Measurements from ENCODE around the gene LHX4.

LHX4 gene

GRCh38 chr1:180309338-180309737 lies 79.3 kb downstream of the LHX4 start:
- DNase-seq (ENCODE audit: low read depth): no peak

GRCh38 chr1:180310095-180310494 lies 80.0 kb downstream of the LHX4 start:
- DNase-seq (ENCODE audit: low read depth): no peak

- no peak for DNase-seq (ENCODE audit: low read depth)
Measured at GRCh38 chr1:180311011-180311730, 81.1 kb downstream of the LHX4 start.

- no peak for DNase-seq (ENCODE audit: low read depth)
Measured at GRCh38 chr1:180312926-180313325, 82.9 kb downstream of the LHX4 start.

GRCh38 chr1:180327089-180327488 lies 97.0 kb downstream of the LHX4 start:
- DNase-seq (ENCODE audit: low read depth): no peak

Data from activated T-helper 9 cell treated with anti-CD3 and anti-CD28 coated beads, Interleukin-2, amount 50 U/mL, for 16 hours (primary cell).